Right renal cortex interstitium (tissue), 3 donors: ENCODE data around the gene ZMYM5. TPM values are rescaled to one million over a fixed set of nuclear protein-coding genes. Genes with fewer than 3 reads are reported as not detected.
A peak's percentile ranks its signal among the peaks of the same experiment; 100 is the strongest.
"Not testable (repeated sequence)": the region's sequence is repeated elsewhere in the genome, so short reads cannot be mapped to it uniquely, and the experiment has no call there.

Source experiments
- DNase-seq, 3 donors: peaks; one replicate each; pipeline ENCODE4 v3.0.0-alpha.2; 2013; ENCODE audit warnings: low read depth in 3 of 3, low spot score in 2 of 3
- polyA plus RNA-seq, 3 donors: library from polyadenylated mRNA; unstranded; fragments of 120-200 nt; gene quantifications; one replicate each; pipeline ENCODE4 v1.2.1, GENCODE V29; 2013; ENCODE audit not compliant: insufficient read length in 3 of 3

ZMYM5 gene
- polyA plus RNA-seq: 10 to 100 TPM; 18.5 to 24.6 (median 22.6) TPM

DNA sequence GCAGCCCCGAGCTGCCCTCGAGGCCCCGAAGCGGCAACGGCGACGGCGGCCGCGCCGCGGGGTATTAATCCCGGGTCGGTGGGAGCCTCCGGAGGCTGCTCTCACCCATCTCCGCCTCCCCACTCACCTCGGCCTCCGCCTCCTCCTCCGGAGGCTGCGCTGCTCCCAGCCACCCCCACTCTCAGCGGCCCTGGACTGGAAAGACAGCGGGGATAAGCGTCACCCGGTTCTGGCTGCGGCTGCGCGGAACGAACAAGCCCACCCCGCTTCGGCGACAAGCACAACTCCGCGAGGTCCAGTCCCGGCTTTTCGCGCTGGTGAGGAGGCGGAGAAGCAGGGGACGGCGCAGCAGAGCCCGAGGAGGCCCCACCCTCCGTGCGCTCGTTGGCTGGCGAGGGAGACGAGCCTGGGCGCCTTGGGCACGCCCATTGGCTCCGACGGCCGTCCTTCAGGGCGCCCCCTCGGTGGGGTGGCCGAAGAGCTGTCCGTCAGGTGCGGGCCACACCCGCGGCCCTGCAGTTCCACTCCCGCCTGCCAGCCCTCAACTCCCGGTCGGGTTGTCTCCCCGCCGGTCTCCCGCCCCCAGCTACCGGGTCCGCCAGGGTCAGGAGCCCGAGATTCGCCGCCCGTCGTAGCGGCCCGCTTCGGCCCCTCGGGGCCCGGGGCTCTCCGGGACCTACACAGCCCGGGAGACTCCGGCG lies at the start of gene ZMYM5:
Gene ZMYM5, minus strand, starts transcription at position 327 of the 701 bp plus-strand sequence. CDS start 11,469 bp downstream, outside the sequence.
- DNase-seq: peak; percentile 95 to 98 (median 96)

- no peak for DNase-seq
Observed at GRCh38 chr13:19910336-19911072, 47.1 kb upstream of the ZMYM5 start.

DNA sequence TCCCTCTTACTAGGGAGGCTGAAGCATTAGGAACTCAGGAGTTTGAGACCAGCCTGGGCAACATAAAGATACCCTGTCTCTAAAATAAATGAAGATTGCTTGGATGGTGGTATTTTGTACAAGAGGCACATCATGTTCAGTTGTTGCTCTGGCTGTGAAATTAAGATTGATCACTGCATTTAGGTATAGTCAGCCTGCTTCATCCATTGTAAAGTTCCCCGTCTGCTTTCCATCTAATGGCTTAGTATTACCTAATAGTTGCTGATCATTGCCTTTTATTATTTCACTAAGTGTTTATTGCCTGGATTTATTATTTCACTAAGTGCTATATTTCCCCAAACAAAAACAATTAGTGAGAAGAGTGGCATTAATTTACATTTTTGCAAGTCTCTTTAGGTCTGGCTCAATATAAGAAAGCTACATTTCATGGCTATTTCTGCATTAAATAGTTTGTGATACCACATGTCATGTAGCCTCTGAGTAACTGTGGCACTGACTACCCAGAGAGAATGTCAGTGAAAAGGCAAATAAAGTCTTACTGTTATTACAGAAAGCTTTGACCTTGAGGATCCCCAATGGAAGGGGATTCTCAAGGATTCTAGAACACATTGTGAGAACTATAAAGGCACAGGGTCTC lies 45.0 kb upstream of the ZMYM5 start:
- DNase-seq: no peak

DNA sequence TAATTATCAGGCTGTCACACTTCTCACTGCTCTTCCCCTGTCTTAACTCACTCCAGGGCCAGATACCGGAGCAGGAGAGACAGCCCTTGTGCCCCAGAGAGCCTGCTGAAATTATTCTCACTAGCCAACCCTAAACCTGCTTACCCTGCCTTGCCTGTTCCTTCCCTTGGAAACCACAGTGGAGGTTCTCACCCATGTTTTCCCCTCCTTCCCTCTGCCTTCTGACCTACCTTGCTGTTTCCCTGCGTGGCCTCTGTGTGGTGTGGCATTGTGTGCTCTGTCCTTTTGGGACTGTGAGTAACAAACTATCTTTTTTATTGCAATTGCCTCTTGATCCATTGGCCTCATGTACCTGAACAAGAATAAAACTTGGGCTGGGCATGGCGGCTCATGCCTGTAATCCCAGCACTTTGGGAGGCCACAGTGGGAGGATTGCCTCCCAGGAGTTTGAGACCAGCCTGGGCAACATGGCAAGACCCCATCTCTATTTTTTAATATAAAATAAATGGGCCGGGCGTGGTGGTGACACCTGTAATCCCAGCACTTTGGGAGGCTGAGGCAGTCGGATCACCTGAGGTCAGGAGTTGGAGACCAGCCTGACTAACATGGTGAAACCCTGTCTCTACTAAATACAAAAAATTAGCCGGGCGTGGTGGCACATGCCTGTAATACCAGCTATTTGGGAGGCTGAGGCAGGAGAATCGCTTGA lies 42.2 kb upstream of the ZMYM5 start:
- not testable (repeated sequence) for DNase-seq

DNA sequence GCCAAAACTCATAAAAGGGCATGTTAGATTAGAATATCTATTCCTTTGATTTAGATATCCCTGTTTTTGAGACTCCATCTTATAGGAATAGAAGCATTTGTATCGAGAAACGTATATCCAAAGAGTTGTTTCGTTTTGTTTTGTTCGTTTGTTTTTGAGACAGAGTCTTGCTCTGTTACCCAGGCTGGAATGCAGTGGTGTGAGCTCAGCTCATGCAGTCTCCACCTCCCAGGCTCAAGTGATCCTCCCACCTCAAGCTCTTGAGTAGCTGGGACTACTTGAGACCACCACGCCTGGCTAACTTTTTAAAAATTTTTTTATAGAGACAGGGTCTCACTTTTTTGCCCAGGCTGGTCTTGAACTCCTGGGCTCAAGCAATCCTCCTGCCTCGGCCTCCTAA lies 26.6 kb upstream of the ZMYM5 start:
- no peak for DNase-seq

DNA sequence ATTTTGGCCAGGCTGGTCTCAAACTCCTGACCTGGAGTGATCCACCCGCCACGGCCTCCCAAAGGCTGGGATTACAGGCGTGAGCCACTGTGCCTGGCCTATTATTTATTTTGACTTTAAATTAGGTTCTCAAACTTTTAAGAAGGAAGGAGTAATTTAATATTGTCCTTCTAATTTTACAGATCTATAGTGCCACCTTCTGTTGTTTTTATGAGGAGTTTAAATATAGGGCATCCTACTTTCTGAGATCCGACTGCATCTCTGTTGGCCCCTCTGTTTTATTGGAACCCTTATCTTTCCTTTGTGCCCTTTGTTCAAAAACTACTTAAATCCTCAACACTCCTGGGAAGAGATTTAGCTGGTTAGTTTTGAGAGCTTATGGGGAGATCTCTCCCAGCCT lies 25.4 kb upstream of the ZMYM5 start:
- DNase-seq: no peak

DNA sequence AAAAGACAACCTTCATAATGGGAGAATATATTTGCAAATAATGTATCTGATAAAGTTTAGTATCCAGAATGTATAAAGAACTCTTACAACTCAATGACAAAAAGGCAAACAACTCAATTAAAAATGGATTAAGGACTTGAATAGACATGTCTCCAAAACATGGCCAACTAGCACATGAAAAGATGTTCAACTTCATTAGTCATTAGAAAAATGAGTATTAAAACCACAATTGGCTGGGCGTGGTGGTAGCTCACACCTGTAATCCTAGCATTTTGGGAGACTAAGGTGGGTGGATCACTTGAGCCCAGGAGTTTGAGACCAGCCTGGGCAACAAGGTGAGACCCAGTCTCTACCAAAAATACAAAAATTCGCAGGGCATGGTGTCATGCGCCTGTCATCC lies 18.8 kb upstream of the ZMYM5 start:
- DNase-seq: no peak

GRCh38 chr13:19881641-19882040 lies 18.2 kb upstream of the ZMYM5 start:
- DNase-seq: no peak

DNA sequence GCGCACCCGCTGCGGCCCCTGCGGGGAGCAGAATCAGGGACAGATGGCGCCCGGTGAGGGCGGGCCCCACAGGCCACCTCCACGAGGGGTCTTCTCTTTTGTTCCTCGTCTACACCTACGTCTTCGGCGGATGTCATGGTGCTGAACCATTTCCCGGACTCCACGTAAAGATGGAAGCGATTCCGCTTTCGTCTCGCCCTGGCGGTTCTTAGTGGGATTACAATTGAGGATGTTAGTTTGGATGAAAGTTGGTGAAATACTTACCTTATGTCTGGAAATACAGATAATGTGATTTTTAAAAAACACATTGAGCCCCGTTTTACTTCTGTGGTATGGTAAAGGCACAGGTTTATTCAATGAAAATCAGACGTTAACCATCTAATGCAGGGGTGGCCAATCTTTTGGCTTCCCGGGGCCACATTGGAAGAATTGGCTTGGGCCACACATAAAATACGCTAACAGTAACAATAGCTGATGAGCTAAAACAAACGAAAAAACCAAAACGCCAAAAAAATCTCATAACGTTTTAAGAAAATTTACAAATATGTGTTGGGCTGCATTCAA lies 1.4 kb upstream of the ZMYM5 start:
- peak; percentile 71 to 75 (median 73) for DNase-seq

- peak; percentile 52 to 74 (median 68) for DNase-seq
Observed at GRCh38 chr13:19864024-19864745, 736 bp upstream of the ZMYM5 start.

GRCh38 chr13:19862481-19863313 lies 752 bp downstream of the ZMYM5 start:
- peak; percentile 23 to 40 (median 36) for DNase-seq

GRCh38 chr13:19861762-19862161 lies 1.7 kb downstream of the ZMYM5 start:
- DNase-seq: no peak

GRCh38 chr13:19860884-19861655 lies 2.4 kb downstream of the ZMYM5 start:
- DNase-seq: no peak

DNA sequence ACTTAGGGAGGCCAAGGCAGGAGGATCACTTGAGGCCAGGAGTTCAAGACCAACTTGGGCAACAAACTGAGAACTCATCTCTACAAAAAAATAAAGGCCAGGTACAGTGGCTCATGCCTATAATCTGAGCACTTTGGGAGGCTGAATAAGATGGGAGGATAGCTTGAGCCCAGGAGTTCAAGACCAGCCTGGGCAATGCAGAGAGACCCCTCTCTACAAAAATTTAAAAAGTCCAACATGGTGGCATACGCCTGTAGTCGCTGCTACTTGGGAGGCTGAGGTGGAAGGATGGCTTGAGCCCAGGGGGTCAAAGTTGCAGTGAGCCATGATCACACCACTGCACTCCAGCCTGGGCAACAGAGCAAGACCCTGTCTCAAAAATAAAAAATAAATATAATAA lies 5.8 kb downstream of the ZMYM5 start:
- DNase-seq: not testable (repeated sequence)

GRCh38 chr13:19852766-19853165 lies 10.7 kb downstream of the ZMYM5 start:
- no peak for DNase-seq

DNA sequence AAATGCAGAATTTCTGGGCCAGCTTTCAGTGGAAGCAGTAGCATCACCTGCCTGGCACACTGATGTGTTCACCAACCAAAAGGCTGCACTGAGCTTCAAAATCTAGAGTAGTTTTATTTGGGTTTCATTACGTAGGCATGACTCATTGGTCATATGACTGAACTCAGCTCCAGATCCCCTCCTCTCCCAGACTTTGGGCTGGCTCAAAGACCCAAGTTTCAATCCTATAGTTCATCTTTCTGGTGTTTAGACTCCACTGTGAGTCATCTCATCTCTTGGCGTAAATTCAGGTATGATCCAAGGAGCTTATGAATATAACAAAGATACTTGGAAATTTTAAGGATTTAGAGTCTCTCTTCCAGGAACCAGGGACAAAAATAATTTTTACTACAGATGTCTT lies 17.7 kb downstream of the ZMYM5 start:
- no peak for DNase-seq

- no peak for DNase-seq
Observed at GRCh38 chr13:19838865-19839275, 24.6 kb downstream of the ZMYM5 start.

- no peak for DNase-seq
Observed at GRCh38 chr13:19836472-19836871, 27.0 kb downstream of the ZMYM5 start.
